GM11168 (cell line): ENCODE data around the gene HOXB13.

ENCODE experiments used
- in situ Hi-C: fragments of 300-500 bp; cut with MboI; formaldehyde crosslinking; loops from one replicate; pipeline ENCODE4 v1.12.0; 2022; ENCODE audit warnings: low sequenced_read_pairs; ENCODE audit not compliant: unreplicated experiment

HOXB13 gene

DNA sequence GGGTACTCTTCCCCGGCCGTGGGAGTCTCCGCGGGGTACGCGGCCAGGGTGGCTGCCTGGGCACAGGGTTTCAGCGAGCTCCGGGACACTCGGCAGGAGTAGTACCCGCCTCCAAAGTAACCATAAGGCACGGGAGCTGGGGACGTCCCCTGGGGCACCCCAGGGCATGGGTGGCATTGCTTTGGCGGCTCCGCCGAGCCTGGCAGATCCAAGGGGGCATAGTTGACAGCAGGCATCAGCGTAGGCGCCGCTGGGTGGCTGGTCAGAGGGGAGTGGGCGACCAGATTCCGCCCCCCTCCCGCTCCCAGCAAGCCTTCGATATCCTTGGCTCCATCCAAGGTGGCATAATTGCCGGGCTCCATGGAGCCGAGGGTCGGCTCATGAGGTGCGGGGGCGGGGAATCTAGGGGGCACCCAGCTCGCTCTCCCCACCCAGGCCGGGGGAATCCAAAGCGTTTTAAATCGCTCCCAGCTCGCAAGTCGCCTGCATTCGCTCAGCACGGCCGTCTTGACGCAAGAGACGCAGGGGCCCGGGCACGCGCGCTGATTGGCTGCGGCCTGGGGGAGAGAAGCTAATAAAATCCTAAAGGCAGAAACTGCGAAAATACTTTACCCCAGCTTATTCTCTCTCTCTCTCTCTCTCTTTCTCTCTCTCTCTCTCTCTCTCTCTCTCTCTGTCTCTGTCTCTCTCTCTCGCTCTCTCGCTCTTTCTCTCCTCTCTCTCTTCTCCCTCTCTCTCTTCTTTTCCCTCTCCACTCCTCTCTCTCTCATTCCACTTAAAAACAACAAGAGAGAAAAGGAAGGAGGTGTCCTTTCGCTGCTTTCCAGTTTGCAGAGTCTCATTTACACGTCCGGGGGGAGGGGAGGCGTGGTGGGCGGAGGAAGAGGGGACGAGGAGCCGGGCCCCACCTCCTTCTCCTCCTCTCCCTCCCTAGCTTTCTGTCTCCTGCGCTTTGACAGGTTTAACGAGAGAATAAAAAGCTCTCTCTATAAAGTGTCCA, at the start of gene HOXB13:
HOXB13 (minus strand) TSS at position 519 of the 1,000 bp plus-strand sequence; CDS start at position 362, 157 bp downstream.
- in situ Hi-C loops, result no loop called here

GRCh38 chr17:48776602-48777001, 48.1 kb upstream of the HOXB13 start:
- in situ Hi-C loops, result no loop called here

- in situ Hi-C loops, result no loop called here
Measured at GRCh38 chr17:48773245-48773644, 44.7 kb upstream of the HOXB13 start.

- in situ Hi-C loops, result no loop called here
Measured at GRCh38 chr17:48770954-48771353, 42.4 kb upstream of the HOXB13 start.

GRCh38 chr17:48769009-48769675, 40.6 kb upstream of the HOXB13 start:
- in situ Hi-C loops, result no loop called here

- in situ Hi-C loops, result no loop called here
Measured at GRCh38 chr17:48767263-48767774, 38.8 kb upstream of the HOXB13 start.

DNA sequence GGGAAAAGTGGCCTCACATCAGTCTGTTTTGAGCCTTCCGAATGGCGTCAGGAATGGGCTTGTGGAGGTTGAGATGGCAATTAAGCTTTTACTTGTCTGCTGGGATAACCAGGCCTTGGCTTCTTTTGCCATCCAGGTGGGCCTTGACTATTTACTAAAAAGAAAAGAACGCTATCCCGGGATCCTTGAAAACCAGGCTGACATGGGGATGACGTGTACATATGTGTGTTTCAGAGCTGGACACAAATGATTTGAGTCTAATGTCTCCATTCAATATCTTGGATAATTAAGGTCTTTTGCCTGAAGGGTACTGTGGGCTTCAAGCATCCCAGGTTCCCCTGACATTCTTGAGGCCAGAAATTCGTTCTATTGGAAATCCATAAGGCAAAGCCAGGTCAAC, 32.6 kb upstream of the HOXB13 start:
- in situ Hi-C loops, result no loop called here

- in situ Hi-C loops, result no loop called here
Measured at GRCh38 chr17:48760411-48760810, 31.9 kb upstream of the HOXB13 start.

- in situ Hi-C loops, result no loop called here
Measured at GRCh38 chr17:48759288-48759687, 30.7 kb upstream of the HOXB13 start.

DNA sequence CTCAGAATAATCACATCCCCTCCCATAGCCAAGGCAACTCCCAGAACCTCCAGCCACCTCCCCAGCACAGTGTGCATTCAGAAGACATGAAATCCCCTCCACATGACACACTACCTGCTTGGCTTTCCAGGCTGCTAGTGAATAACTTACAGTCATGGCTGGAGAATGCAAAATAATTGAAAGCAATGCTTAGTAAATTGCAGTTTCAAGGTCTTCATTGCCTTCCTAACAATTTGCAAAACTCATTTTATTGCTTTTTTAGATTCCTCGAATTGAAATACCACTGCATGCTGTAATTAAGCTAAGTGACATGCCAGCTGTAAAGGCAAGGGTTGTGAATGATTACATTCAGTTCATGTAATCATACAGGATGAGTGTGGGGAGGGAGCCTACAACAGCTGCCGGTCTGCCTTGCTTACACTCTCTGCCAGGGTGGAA, 29.0 kb upstream of the HOXB13 start:
- in situ Hi-C loops, result no loop called here

GRCh38 chr17:48756830-48757251, 28.3 kb upstream of the HOXB13 start:
- in situ Hi-C loops, result no loop called here

DNA sequence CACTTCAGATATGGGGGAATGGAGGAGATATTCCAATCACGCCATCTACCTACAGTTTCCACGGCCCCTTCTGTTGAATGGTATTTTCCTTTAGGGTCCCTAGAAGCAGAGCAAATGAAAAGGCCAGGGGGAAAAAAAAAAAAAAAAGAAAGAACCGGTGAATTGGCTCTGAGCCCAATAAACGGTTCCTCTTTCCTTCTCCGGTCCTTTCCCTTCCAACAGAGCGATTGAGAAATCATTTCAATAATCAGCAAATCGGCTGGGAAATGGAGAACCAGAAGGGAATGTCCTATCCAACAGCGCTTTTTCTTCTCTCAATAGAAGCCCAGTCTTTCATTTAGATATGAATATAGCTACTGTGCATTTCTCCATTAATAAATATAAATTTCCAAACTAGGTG, 26.8 kb upstream of the HOXB13 start:
- in situ Hi-C loops, result no loop called here

DNA sequence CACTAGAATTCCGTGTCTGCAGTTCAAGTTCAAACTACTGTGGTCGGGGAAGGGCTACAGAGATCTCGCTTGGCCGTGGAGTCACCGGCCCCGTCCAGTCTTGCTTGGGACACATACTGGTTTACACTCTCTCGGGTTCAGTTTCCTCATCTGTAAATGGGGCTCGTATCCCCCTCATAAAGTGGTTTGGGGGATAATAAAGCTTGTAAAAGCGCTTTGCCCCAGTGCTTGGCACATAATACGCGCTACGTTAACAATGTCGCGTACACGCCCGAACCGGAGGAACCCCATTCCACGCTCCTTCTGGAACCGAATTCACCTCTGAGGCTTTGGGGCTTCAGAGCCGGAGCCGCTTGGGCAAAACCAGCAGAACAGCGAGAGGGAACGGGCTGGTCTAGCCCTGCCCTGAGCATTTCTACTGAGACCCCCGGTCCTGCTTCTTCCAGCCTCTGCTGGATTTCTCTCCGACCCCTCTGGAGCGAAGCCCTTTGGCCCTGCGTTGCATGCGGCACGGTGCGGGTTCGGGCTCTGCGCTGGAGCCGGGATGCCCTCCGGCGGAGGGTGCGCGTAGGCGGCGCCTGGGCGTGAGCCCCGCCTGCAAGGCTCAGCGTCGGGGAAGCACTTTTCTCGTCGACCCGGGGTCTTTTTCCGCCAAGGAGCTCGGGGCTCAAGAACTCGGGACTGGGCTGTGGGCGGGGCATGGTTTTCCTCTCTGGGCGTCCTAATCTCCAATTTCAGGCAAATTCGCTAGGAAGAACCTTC, 26.1 kb upstream of the HOXB13 start:
- in situ Hi-C loops, result no loop called here

- in situ Hi-C loops, result no loop called here
Measured at GRCh38 chr17:48753794-48754499, 25.4 kb upstream of the HOXB13 start.

DNA sequence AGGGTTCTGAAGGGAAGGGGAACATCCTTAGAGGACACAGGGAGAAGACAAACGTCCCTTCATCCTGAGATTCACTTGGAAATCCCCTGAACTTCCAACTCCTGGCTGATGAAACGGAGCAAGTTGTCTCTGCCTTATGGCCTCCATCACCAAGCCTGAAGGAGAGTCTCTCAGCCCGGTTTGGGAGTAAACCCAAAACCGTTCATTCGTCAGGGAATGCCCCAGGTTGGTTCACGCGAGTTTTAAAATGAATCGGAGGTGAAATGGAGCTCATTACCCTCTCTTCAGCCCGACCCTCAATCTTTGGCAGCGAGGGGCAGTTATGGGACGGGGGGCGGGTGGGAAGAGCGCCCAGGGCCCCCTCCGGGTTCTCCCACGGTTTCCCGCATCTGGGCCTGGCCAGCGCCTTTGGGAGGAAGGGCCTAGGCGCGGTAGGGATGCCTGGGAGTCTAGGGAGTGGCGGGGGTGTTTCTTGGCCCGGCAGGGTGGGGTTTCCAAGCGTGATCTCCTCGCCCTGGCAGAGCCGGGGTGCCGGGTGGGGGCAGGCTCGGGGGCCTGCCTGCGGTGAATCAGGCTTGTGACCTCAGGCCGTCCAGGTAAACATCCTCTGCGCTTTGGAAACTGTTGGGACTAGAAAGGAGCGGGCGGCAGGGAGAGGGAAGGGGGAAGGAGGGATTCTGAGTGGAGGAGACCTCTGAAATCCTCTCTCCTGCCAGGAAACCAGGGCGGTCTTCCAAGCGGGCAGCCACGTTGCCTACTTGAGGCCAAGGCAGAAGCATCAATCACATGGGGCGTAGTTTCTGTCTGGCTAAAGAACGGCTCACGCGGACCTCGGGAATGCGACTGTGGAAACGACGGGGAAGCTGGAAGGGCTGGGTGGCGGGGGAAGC, 24.1 kb upstream of the HOXB13 start:
- in situ Hi-C loops, result no loop called here

- in situ Hi-C loops, result no loop called here
Measured at GRCh38 chr17:48751733-48752398, 23.3 kb upstream of the HOXB13 start.

GRCh38 chr17:48751172-48751571, 22.6 kb upstream of the HOXB13 start:
- in situ Hi-C loops, result no loop called here
